SIG-M5 (cell line): ENCODE results near the gene ERVW-1.
"Not testable (repeated sequence)": the region's sequence is repeated elsewhere in the genome, so short reads cannot be mapped to it uniquely, and the experiment has no call there.

ENCODE experiments used
- DNase-seq: peaks from one replicate; lab custom pipeline; 2025; lab: John Stamatoyannopoulos, UW

ERVW-1 gene

GRCh38 chr7:92468589-92468988 is 9.2 kb downstream of the ERVW-1 start:
- DNase-seq = not testable (repeated sequence)

- no peak for DNase-seq
Measured at GRCh38 chr7:92466682-92467081, 11.1 kb downstream of the ERVW-1 start.

GRCh38 chr7:92464515-92464914 is 13.2 kb downstream of the ERVW-1 start:
- DNase-seq = no peak

GRCh38 chr7:92462560-92462959 is 15.2 kb downstream of the ERVW-1 start:
- DNase-seq = no peak

- no peak for DNase-seq
Measured at GRCh38 chr7:92461027-92462003, 16.4 kb downstream of the ERVW-1 start.

GRCh38 chr7:92460510-92460909 is 17.2 kb downstream of the ERVW-1 start:
- DNase-seq = no peak

GRCh38 chr7:92460109-92460508 is 17.6 kb downstream of the ERVW-1 start:
- DNase-seq = no peak

GRCh38 chr7:92456236-92456635 is 21.5 kb downstream of the ERVW-1 start:
- no peak for DNase-seq

- DNase-seq = no peak
Measured at GRCh38 chr7:92451645-92452044, 26.1 kb downstream of the ERVW-1 start.

- no peak for DNase-seq
Measured at GRCh38 chr7:92448205-92448747, 29.5 kb downstream of the ERVW-1 start.

- DNase-seq = no peak
Measured at GRCh38 chr7:92447345-92448204, 30.2 kb downstream of the ERVW-1 start, which contains the start of gene GATAD1. Gene GATAD1 (plus strand): TSS chr7:92447482. CDS start chr7:92447730, 248 bp downstream.

GRCh38 chr7:92446869-92447344 is 30.8 kb downstream of the ERVW-1 start:
- DNase-seq = peak; percentile 22

- not testable (repeated sequence) for DNase-seq
Measured at GRCh38 chr7:92442720-92443119, 35.0 kb downstream of the ERVW-1 start.

- no peak for DNase-seq
Measured at GRCh38 chr7:92437956-92438491, 39.7 kb downstream of the ERVW-1 start.

- no peak for DNase-seq
Measured at GRCh38 chr7:92436612-92437445, 40.9 kb downstream of the ERVW-1 start.

GRCh38 chr7:92435542-92435941 is 42.2 kb downstream of the ERVW-1 start:
- no peak for DNase-seq

- no peak for DNase-seq
Measured at GRCh38 chr7:92433019-92433418, 44.7 kb downstream of the ERVW-1 start.

GRCh38 chr7:92432299-92432946 is 45.3 kb downstream of the ERVW-1 start:
- no peak for DNase-seq

- no peak for DNase-seq
Measured at GRCh38 chr7:92427193-92427592, 50.6 kb downstream of the ERVW-1 start.

GRCh38 chr7:92425311-92425947 is 52.3 kb downstream of the ERVW-1 start:
- DNase-seq = no peak
